Measurements from ENCODE around the gene ATP11A.

ATP11A gene

GRCh38 chr13:112722433-112723263 lies 32.8 kb downstream of the ATP11A start:
- no peak for DNase-seq

- no peak for DNase-seq
Observed at GRCh38 chr13:112723771-112724170, 33.9 kb downstream of the ATP11A start.

GRCh38 chr13:112724788-112725345 lies 35.0 kb downstream of the ATP11A start:
- no peak for DNase-seq

- no peak for DNase-seq
Observed at GRCh38 chr13:112725346-112726015, 35.6 kb downstream of the ATP11A start.

GRCh38 chr13:112726016-112726767 lies 36.4 kb downstream of the ATP11A start:
- DNase-seq = no peak

- no peak for DNase-seq
Observed at GRCh38 chr13:112727581-112727980, 37.7 kb downstream of the ATP11A start.

GRCh38 chr13:112728375-112729126 lies 38.7 kb downstream of the ATP11A start:
- DNase-seq = no peak

- DNase-seq = no peak
Observed at GRCh38 chr13:112729408-112729807, 39.6 kb downstream of the ATP11A start.

GRCh38 chr13:112730157-112730671 lies 40.4 kb downstream of the ATP11A start:
- no peak for DNase-seq

- no peak for DNase-seq
Observed at GRCh38 chr13:112731667-112732616, 42.1 kb downstream of the ATP11A start.

- no peak for DNase-seq
Observed at GRCh38 chr13:112732679-112733078, 42.8 kb downstream of the ATP11A start.

- DNase-seq = no peak
Observed at GRCh38 chr13:112733112-112733511, 43.3 kb downstream of the ATP11A start.

- DNase-seq = no peak
Observed at GRCh38 chr13:112733661-112734379, 44.0 kb downstream of the ATP11A start.

GRCh38 chr13:112734696-112735547 lies 45.1 kb downstream of the ATP11A start:
- no peak for DNase-seq

- DNase-seq = no peak
Observed at GRCh38 chr13:112735791-112736190, 46.0 kb downstream of the ATP11A start.

- DNase-seq = no peak
Observed at GRCh38 chr13:112737294-112737693, 47.5 kb downstream of the ATP11A start.

- DNase-seq = no peak
Observed at GRCh38 chr13:112738606-112739005, 48.8 kb downstream of the ATP11A start.

- no peak for DNase-seq
Observed at GRCh38 chr13:112740502-112741131, 50.8 kb downstream of the ATP11A start.
